ENCODE measurements around the gene ZNF681.
A peak's percentile ranks its signal among the peaks of the same experiment; 100 is the strongest.
"Not testable (repeated sequence)": the region's sequence is repeated elsewhere in the genome, so short reads cannot be mapped to it uniquely, and the experiment has no call there.

Gene ZNF681

GRCh38 chr19:23789246-23789645, 30.6 kb upstream of the ZNF681 start:
- Histone ChIP-seq H3K27ac (ENCODE audit: low read depth in 2 of 2, low read length in 2 of 2) (no peak overlapping the region), H3K9me3 (ENCODE audit: control insufficient read depth in 2 of 2, low read length in 2 of 2) (peaks cover 0 to 3% of the 10 kb centered on the region in 2 donors), H3K9ac (ENCODE audit: low read depth in 1 of 2, low read length in 2 of 2) (no peak overlapping the region), H3K4me3 (ENCODE audit: low read length in 2 of 2) (no peak overlapping the region), H3K4me1 (ENCODE audit: control insufficient read depth in 2 of 2, insufficient read depth in 2 of 2, low read length in 2 of 2) (peaks cover 0 to 2% of the 10 kb centered on the region in 2 donors), H3K36me3 (ENCODE audit: control insufficient read depth in 2 of 2, insufficient read depth in 2 of 2, low read length in 2 of 2) (peaks cover 22 to 23% of the 10 kb centered on the region in 2 donors), H3K27me3 (ENCODE audit: control insufficient read depth in 2 of 2, insufficient read depth in 2 of 2, low read length in 2 of 2) (no peaks in the 10 kb centered on the region)

GRCh38 chr19:23788411-23788810, 29.7 kb upstream of the ZNF681 start:
- no peaks in the 10 kb centered on the region for H3K27me3 ChIP-seq (ENCODE audit: control insufficient read depth in 2 of 2, insufficient read depth in 2 of 2, low read length in 2 of 2)
- H3K4me1 ChIP-seq (ENCODE audit: control insufficient read depth in 2 of 2, insufficient read depth in 2 of 2, low read length in 2 of 2), result peaks cover 0 to 1% of the 10 kb centered on the region in 2 donors
- H3K9ac ChIP-seq (ENCODE audit: low read depth in 1 of 2, low read length in 2 of 2), result no peak overlapping the region
- peaks cover 24 to 30% of the 10 kb centered on the region in 2 donors for H3K36me3 ChIP-seq (ENCODE audit: control insufficient read depth in 2 of 2, insufficient read depth in 2 of 2, low read length in 2 of 2)
- H3K27ac ChIP-seq (ENCODE audit: low read depth in 2 of 2, low read length in 2 of 2), result no peak overlapping the region
- peaks cover 0 to 3% of the 10 kb centered on the region in 2 donors for H3K9me3 ChIP-seq (ENCODE audit: control insufficient read depth in 2 of 2, low read length in 2 of 2)
- H3K4me3 ChIP-seq (ENCODE audit: low read length in 2 of 2), result no peak overlapping the region

GRCh38 chr19:23787106-23787505, 28.4 kb upstream of the ZNF681 start:
- no peak overlapping the region for H3K4me3 ChIP-seq (ENCODE audit: low read length in 2 of 2)
- H3K36me3 ChIP-seq (ENCODE audit: control insufficient read depth in 2 of 2, insufficient read depth in 2 of 2, low read length in 2 of 2), result peaks cover 31 to 34% of the 10 kb centered on the region in 2 donors
- H3K27me3 ChIP-seq (ENCODE audit: control insufficient read depth in 2 of 2, insufficient read depth in 2 of 2, low read length in 2 of 2), result no peaks in the 10 kb centered on the region
- peak overlapping the region in 1 of 2 donors; percentile 38 for H3K27ac ChIP-seq (ENCODE audit: low read depth in 2 of 2, low read length in 2 of 2)
- H3K9ac ChIP-seq (ENCODE audit: low read depth in 1 of 2, low read length in 2 of 2), result no peak overlapping the region
- H3K4me1 ChIP-seq (ENCODE audit: control insufficient read depth in 2 of 2, insufficient read depth in 2 of 2, low read length in 2 of 2), result no peaks in the 10 kb centered on the region
- H3K9me3 ChIP-seq (ENCODE audit: control insufficient read depth in 2 of 2, low read length in 2 of 2), result peaks cover under 1 to 3% of the 10 kb centered on the region in 2 donors

GRCh38 chr19:23785982-23786381, 27.3 kb upstream of the ZNF681 start:
- Histone ChIP-seq H3K27me3 (ENCODE audit: control insufficient read depth in 2 of 2, insufficient read depth in 2 of 2, low read length in 2 of 2) (no peaks in the 10 kb centered on the region), H3K9me3 (ENCODE audit: control insufficient read depth in 2 of 2, low read length in 2 of 2) (peaks cover 3% of the 10 kb centered on the region in 2 donors), H3K9ac (ENCODE audit: low read depth in 1 of 2, low read length in 2 of 2) (no peak overlapping the region), H3K36me3 (ENCODE audit: control insufficient read depth in 2 of 2, insufficient read depth in 2 of 2, low read length in 2 of 2) (peaks cover 37 to 41% of the 10 kb centered on the region in 2 donors), H3K4me1 (ENCODE audit: control insufficient read depth in 2 of 2, insufficient read depth in 2 of 2, low read length in 2 of 2) (no peaks in the 10 kb centered on the region), H3K27ac (ENCODE audit: low read depth in 2 of 2, low read length in 2 of 2) (no peak overlapping the region), H3K4me3 (ENCODE audit: low read length in 2 of 2) (no peak overlapping the region)

GRCh38 chr19:23784274-23784673, 25.6 kb upstream of the ZNF681 start:
- no peak overlapping the region for H3K27ac ChIP-seq (ENCODE audit: low read depth in 2 of 2, low read length in 2 of 2)

GRCh38 chr19:23783636-23784035, 24.9 kb upstream of the ZNF681 start:
- Histone ChIP-seq H3K9ac (ENCODE audit: low read depth in 1 of 2, low read length in 2 of 2) (no peak overlapping the region), H3K27ac (ENCODE audit: low read depth in 2 of 2, low read length in 2 of 2) (no peak overlapping the region), H3K36me3 (ENCODE audit: control insufficient read depth in 2 of 2, insufficient read depth in 2 of 2, low read length in 2 of 2) (peaks cover 46 to 48% of the 10 kb centered on the region in 2 donors), H3K9me3 (ENCODE audit: control insufficient read depth in 2 of 2, low read length in 2 of 2) (peaks cover 2 to 3% of the 10 kb centered on the region in 2 donors), H3K27me3 (ENCODE audit: control insufficient read depth in 2 of 2, insufficient read depth in 2 of 2, low read length in 2 of 2) (no peaks in the 10 kb centered on the region), H3K4me3 (ENCODE audit: low read length in 2 of 2) (no peak overlapping the region), H3K4me1 (ENCODE audit: control insufficient read depth in 2 of 2, insufficient read depth in 2 of 2, low read length in 2 of 2) (no peaks in the 10 kb centered on the region)

More at GRCh38 chr19:23784274-23784673, 25.6 kb upstream of the ZNF681 start:
- Histone ChIP-seq H3K4me3 (ENCODE audit: low read length in 2 of 2) (no peak overlapping the region), H3K27me3 (ENCODE audit: control insufficient read depth in 2 of 2, insufficient read depth in 2 of 2, low read length in 2 of 2) (no peaks in the 10 kb centered on the region), H3K9ac (ENCODE audit: low read depth in 1 of 2, low read length in 2 of 2) (no peak overlapping the region), H3K9me3 (ENCODE audit: control insufficient read depth in 2 of 2, low read length in 2 of 2) (peaks cover 2 to 3% of the 10 kb centered on the region in 2 donors), H3K36me3 (ENCODE audit: control insufficient read depth in 2 of 2, insufficient read depth in 2 of 2, low read length in 2 of 2) (peaks cover 44 to 47% of the 10 kb centered on the region in 2 donors), H3K4me1 (ENCODE audit: control insufficient read depth in 2 of 2, insufficient read depth in 2 of 2, low read length in 2 of 2) (no peaks in the 10 kb centered on the region)

GRCh38 chr19:23779645-23780044, 21.0 kb upstream of the ZNF681 start:
- H3K27ac ChIP-seq (ENCODE audit: low read depth in 2 of 2, low read length in 2 of 2), result no peak overlapping the region
- no peak overlapping the region for H3K4me3 ChIP-seq (ENCODE audit: low read length in 2 of 2)
- H3K4me1 ChIP-seq (ENCODE audit: control insufficient read depth in 2 of 2, insufficient read depth in 2 of 2, low read length in 2 of 2), result peaks cover 0 to 3% of the 10 kb centered on the region in 2 donors
- peaks cover 2 to 3% of the 10 kb centered on the region in 2 donors for H3K9me3 ChIP-seq (ENCODE audit: control insufficient read depth in 2 of 2, low read length in 2 of 2)
- no peak overlapping the region for H3K9ac ChIP-seq (ENCODE audit: low read depth in 1 of 2, low read length in 2 of 2)
- H3K27me3 ChIP-seq (ENCODE audit: control insufficient read depth in 2 of 2, insufficient read depth in 2 of 2, low read length in 2 of 2), result no peaks in the 10 kb centered on the region
- H3K36me3 ChIP-seq (ENCODE audit: control insufficient read depth in 2 of 2, insufficient read depth in 2 of 2, low read length in 2 of 2), result peaks cover 51 to 53% of the 10 kb centered on the region in 2 donors

- H3K4me3 ChIP-seq (ENCODE audit: low read length in 2 of 2), result no peak overlapping the region
- no peak overlapping the region for H3K9ac ChIP-seq (ENCODE audit: low read depth in 1 of 2, low read length in 2 of 2)
- H3K27ac ChIP-seq (ENCODE audit: low read depth in 2 of 2, low read length in 2 of 2), result no peak overlapping the region
- H3K4me1 ChIP-seq (ENCODE audit: control insufficient read depth in 2 of 2, insufficient read depth in 2 of 2, low read length in 2 of 2), result peaks cover 0 to 3% of the 10 kb centered on the region in 2 donors
- H3K36me3 ChIP-seq (ENCODE audit: control insufficient read depth in 2 of 2, insufficient read depth in 2 of 2, low read length in 2 of 2), result peaks cover 47 to 52% of the 10 kb centered on the region in 2 donors
- no peaks in the 10 kb centered on the region for H3K27me3 ChIP-seq (ENCODE audit: control insufficient read depth in 2 of 2, insufficient read depth in 2 of 2, low read length in 2 of 2)
- H3K9me3 ChIP-seq (ENCODE audit: control insufficient read depth in 2 of 2, low read length in 2 of 2), result peaks cover 2 to 3% of the 10 kb centered on the region in 2 donors
These were observed 19.9 kb upstream of the ZNF681 start for GRCh38 chr19:23778566-23778965.

GRCh38 chr19:23778036-23778435, 19.3 kb upstream of the ZNF681 start:
- not testable (repeated sequence) for H3K27me3 ChIP-seq (ENCODE audit: control insufficient read depth in 2 of 2, insufficient read depth in 2 of 2, low read length in 2 of 2); H3K4me1 ChIP-seq (ENCODE audit: control insufficient read depth in 2 of 2, insufficient read depth in 2 of 2, low read length in 2 of 2); H3K9me3 ChIP-seq (ENCODE audit: control insufficient read depth in 2 of 2, low read length in 2 of 2); H3K4me3 ChIP-seq (ENCODE audit: low read length in 2 of 2); H3K9ac ChIP-seq (ENCODE audit: low read depth in 1 of 2, low read length in 2 of 2)
- peak overlapping the region in 1 of 2 donors; percentile 14 for H3K27ac ChIP-seq (ENCODE audit: low read depth in 2 of 2, low read length in 2 of 2)
- H3K36me3 ChIP-seq (ENCODE audit: control insufficient read depth in 2 of 2, insufficient read depth in 2 of 2, low read length in 2 of 2), result peaks cover 47 to 52% of the 10 kb centered on the region in 2 donors

GRCh38 chr19:23777216-23777615, 18.5 kb upstream of the ZNF681 start:
- Histone ChIP-seq H3K4me1 (ENCODE audit: control insufficient read depth in 2 of 2, insufficient read depth in 2 of 2, low read length in 2 of 2) (peaks cover 2 to 4% of the 10 kb centered on the region in 2 donors), H3K4me3 (ENCODE audit: low read length in 2 of 2) (no peak overlapping the region), H3K9me3 (ENCODE audit: control insufficient read depth in 2 of 2, low read length in 2 of 2) (peaks cover 2 to 3% of the 10 kb centered on the region in 2 donors), H3K9ac (ENCODE audit: low read depth in 1 of 2, low read length in 2 of 2) (no peak overlapping the region), H3K36me3 (ENCODE audit: control insufficient read depth in 2 of 2, insufficient read depth in 2 of 2, low read length in 2 of 2) (peaks cover 43 to 46% of the 10 kb centered on the region in 2 donors), H3K27ac (ENCODE audit: low read depth in 2 of 2, low read length in 2 of 2) (peak overlapping the region in 1 of 2 donors; percentile 47), H3K27me3 (ENCODE audit: control insufficient read depth in 2 of 2, insufficient read depth in 2 of 2, low read length in 2 of 2) (no peaks in the 10 kb centered on the region)

Data from mucosa of rectum (tissue), 2 donors.